Amniotic epithelial cell (primary cell): ENCODE data around the gene TSSC4.

Experiments
- DNase-seq: peaks from one replicate; pipeline ENCODE4 v3.0.0-alpha.2; 2010; ENCODE audit warnings: low read depth

TSSC4 gene

GRCh38 chr11:2450321-2451041, 49.9 kb downstream of the TSSC4 start:
- no peak for DNase-seq

- no peak for DNase-seq
Observed at GRCh38 chr11:2451336-2451735, 50.8 kb downstream of the TSSC4 start.

GRCh38 chr11:2451916-2452315, 51.4 kb downstream of the TSSC4 start:
- DNase-seq, result no peak

- no peak for DNase-seq
Observed at GRCh38 chr11:2452321-2453012, 51.9 kb downstream of the TSSC4 start.

GRCh38 chr11:2453436-2453835, 52.9 kb downstream of the TSSC4 start:
- no peak for DNase-seq
